ENCODE measurements around the gene SHROOM1. TPM values are rescaled to one million over a fixed set of nuclear protein-coding genes. Genes with fewer than 3 reads are reported as not detected.
"Not testable (repeated sequence)": the region's sequence is repeated elsewhere in the genome, so short reads cannot be mapped to it uniquely, and the experiment has no call there.

Gene SHROOM1
- polyA plus RNA-seq, 6 donors from 2014 or later: 0.26 TPM; not detected in 5

DNA sequence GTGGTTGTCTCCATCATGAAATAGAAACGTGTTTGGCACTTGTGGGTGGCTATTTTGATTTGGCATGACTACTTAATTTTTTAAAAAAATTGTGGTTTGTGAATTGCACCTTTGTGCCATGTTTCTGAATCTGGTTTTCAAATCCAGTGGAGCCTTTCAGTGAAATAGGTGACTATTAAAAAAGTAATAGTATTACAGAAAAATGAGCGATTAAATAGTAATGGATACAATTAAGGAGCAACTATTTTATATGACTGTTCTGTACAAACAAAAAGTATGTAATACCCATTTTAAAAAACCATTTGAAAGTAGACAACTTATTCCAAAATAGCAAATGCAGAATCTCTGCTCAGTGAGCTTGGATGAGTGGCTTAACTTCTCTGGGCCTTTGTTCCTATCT is 14.4 kb downstream of the SHROOM1 start:
- H3K36me3 Mint-ChIP-seq: peaks cover 0 to 4% of the 10 kb centered on the region in 2 donors
- DNase-seq (no peak), ATAC-seq (ENCODE audit: low read depth in 2 of 2) (no peak)
- peaks cover 8 to 34% (median 25%) of the 10 kb centered on the region in 3 donors for H3K4me1 Mint-ChIP-seq
- H3K27me3 Mint-ChIP-seq: peaks cover 24 to 46% (median 36%) of the 10 kb centered on the region in 3 donors
- H3K9me3 Mint-ChIP-seq: no peaks in the 10 kb centered on the region
- no peak overlapping the region for H3K4me3 Mint-ChIP-seq
- no peak overlapping the region for H3K27ac Mint-ChIP-seq

DNA sequence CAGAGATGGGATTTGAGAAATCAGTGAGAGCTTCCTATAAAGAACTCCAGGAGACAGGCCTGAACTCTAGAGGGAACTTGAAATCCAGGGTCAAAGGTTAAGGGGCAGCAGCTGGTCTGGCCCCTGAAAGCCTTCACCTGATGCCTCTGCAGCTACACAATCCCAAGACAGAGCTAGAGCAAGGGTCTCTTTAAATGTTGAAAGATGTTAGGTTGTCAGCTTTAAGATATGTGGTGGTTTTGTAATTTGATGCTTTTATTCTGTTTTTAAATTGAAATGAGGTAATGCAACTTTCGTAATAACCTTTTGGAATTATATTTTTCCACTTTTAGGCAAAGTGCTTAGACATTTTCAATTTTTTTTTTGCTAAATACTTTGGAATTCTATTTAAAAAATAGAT is 15.0 kb downstream of the SHROOM1 start:
- H3K4me3 Mint-ChIP-seq: peak overlapping the region in 6 of 8 donors; percentile 49 to 78 (median 60)
- ATAC-seq (ENCODE audit: low read depth in 2 of 2) (no peak), DNase-seq (no peak)
- peaks cover 27 to 48% (median 41%) of the 10 kb centered on the region in 3 donors for H3K27me3 Mint-ChIP-seq
- H3K4me1 Mint-ChIP-seq: peaks cover 8 to 31% (median 25%) of the 10 kb centered on the region in 3 donors
- peak overlapping the region in 1 of 6 donors; percentile 38 for H3K27ac Mint-ChIP-seq
- peaks cover 0 to 4% of the 10 kb centered on the region in 2 donors for H3K36me3 Mint-ChIP-seq
- no peaks in the 10 kb centered on the region for H3K9me3 Mint-ChIP-seq

DNA sequence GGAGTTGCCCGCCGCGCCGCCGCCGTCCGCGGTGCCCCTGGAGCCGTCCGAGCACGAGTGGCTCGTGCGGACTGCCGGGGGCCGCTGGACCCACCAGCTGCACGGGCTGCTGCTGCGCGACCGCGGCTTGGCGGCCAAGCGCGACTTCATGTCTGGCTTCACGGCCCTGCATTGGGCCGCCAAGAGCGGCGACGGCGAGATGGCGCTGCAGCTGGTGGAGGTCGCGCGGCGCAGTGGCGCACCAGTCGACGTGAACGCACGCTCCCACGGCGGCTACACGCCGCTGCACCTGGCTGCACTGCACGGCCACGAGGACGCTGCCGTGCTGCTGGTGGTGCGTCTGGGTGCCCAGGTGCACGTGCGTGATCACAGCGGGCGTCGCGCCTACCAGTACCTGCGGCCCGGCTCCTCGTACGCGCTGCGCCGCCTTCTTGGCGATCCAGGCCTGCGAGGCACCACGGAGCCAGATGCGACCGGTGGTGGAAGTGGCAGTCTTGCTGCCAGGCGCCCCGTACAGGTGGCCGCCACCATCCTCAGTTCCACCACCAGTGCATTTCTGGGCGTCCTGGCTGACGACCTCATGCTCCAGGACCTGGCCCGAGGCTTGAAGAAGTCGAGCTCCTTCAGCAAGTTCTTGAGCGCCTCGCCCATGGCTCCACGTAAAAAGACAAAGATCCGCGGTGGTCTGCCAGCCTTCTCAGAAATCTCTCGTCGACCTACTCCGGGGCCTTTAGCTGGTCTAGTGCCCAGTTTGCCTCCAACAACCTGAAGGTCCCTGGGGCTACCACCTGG is 15.7 kb downstream of the SHROOM1 start:
- peak in 1 of 2 donors; percentile 2 for ATAC-seq (ENCODE audit: low read depth in 2 of 2)
- Mint-ChIP-seq H3K4me1 (peaks cover 4 to 25% (median 17%) of the 10 kb centered on the region in 3 donors), H3K4me3 (peak overlapping the region in 6 of 8 donors; percentile 49 to 78 (median 60)), H3K36me3 (no peaks in the 10 kb centered on the region), H3K9me3 (peaks cover 0 to under 1% (median 0%) of the 10 kb centered on the region in 7 donors), H3K27ac (no peak overlapping the region), H3K27me3 (peaks cover 27 to 48% (median 42%) of the 10 kb centered on the region in 3 donors)
- DNase-seq: no peak

GRCh38 chr5:132813599-132814502 is 16.6 kb downstream of the SHROOM1 start:
- Mint-ChIP-seq H3K36me3 (no peaks in the 10 kb centered on the region), H3K9me3 (peaks cover 0 to 2% (median 0%) of the 10 kb centered on the region in 7 donors), H3K4me3 (peak overlapping the region in 2 of 8 donors; percentile 32 to 71), H3K4me1 (peaks cover 0 to 20% (median 12%) of the 10 kb centered on the region in 3 donors), H3K27ac (no peak overlapping the region), H3K27me3 (peaks cover 34 to 48% (median 42%) of the 10 kb centered on the region in 3 donors)
- peak; percentile 31 for DNase-seq
- peak; percentile 56 to 59 for ATAC-seq (ENCODE audit: low read depth in 2 of 2)

- DNase-seq (no peak), ATAC-seq (ENCODE audit: low read depth in 2 of 2) (peak; percentile 31 to 36)
- H3K9me3 Mint-ChIP-seq: peaks cover 0 to 2% (median 0%) of the 10 kb centered on the region in 7 donors
- H3K4me1 Mint-ChIP-seq: peaks cover 0 to 20% (median 12%) of the 10 kb centered on the region in 3 donors
- H3K27me3 Mint-ChIP-seq: peaks cover 34 to 46% (median 44%) of the 10 kb centered on the region in 3 donors
- H3K27ac Mint-ChIP-seq: peak within 1 kb of the TSS in 3 of 6 donors; percentile 36 to 90 (median 79)
- no peaks in the 10 kb centered on the region for H3K36me3 Mint-ChIP-seq
- H3K4me3 Mint-ChIP-seq: peak within 1 kb of the TSS; percentile 65 to 91 (median 79)
Observed at GRCh38 chr5:132812781-132813598, 17.5 kb downstream of the SHROOM1 start, which contains the start of gene SOWAHA. Gene SOWAHA, plus strand, starts transcription at chr5:132813302. Its CDS starts 320 bp downstream, at chr5:132813622.

DNA sequence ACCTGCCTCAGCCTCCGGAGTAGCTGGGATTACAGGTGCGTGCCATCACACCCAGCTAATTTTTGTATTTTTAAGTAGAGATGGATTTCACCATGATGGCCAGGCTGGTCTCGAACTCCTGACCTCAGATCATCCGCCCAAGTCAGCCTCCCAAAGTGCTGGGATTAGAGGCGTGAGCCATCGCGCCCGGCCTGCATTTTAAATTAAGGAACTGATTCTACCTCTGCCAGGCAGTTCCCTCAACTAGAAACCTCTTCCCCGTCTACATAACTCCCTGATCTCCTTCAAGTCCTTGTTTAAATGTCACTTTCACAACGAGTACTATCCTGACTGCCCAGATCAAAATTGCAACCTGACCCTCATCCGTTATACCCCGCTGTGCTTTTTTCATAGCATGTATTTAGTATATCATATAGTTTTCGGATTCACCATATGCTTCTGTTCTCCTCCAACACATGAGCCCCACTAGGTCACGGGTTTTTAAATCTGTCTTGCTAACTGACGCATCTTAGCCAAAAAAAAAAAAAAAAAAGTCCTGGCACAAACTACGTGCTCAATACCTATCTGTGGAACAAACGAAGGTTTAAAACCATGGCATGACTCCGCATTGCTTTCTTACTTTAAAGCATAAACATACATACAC is 18.2 kb downstream of the SHROOM1 start:
- peak overlapping the region in 7 of 8 donors; percentile 65 to 91 (median 83) for H3K4me3 Mint-ChIP-seq
- ATAC-seq (ENCODE audit: low read depth in 2 of 2): peak; percentile 19 to 48
- H3K36me3 Mint-ChIP-seq: no peaks in the 10 kb centered on the region
- H3K27me3 Mint-ChIP-seq: peaks cover 39 to 51% (median 44%) of the 10 kb centered on the region in 3 donors
- H3K4me1 Mint-ChIP-seq: peaks cover 0 to 18% (median 12%) of the 10 kb centered on the region in 3 donors
- peak overlapping the region in 3 of 6 donors; percentile 36 to 90 (median 79) for H3K27ac Mint-ChIP-seq
- H3K9me3 Mint-ChIP-seq: peaks cover 0 to 2% (median 0%) of the 10 kb centered on the region in 7 donors
- no peak for DNase-seq

DNA sequence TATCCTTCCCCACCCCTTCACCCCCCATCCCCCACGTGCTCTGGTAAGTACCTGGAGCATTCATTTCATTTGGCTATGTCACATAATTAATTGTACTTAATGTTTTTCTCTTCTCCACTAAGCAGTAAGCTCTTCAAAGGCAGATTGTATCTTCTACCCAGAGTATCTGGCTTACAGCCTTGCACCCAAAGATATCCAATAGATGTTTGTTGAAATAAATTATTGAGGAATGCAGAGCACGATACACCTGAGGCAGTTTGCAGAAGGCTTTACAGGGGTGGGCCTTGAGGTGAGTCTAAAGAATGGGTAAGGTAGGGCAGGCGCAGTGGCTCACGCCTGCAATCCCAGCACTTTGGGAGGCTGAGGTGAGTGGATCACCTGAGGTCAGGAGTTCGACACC is 19.8 kb downstream of the SHROOM1 start:
- Mint-ChIP-seq H3K27ac (no peak overlapping the region), H3K4me1 (peaks cover 0 to 18% (median 12%) of the 10 kb centered on the region in 3 donors), H3K9me3 (peaks cover 0 to 5% (median 0%) of the 10 kb centered on the region in 7 donors), H3K36me3 (no peaks in the 10 kb centered on the region), H3K4me3 (no peak overlapping the region), H3K27me3 (peaks cover 39 to 63% (median 44%) of the 10 kb centered on the region in 3 donors)
- DNase-seq (no peak), ATAC-seq (ENCODE audit: low read depth in 2 of 2) (no peak)

GRCh38 chr5:132808866-132809265 is 21.6 kb downstream of the SHROOM1 start:
- no peak overlapping the region for H3K4me3 Mint-ChIP-seq
- no peaks in the 10 kb centered on the region for H3K36me3 Mint-ChIP-seq
- ATAC-seq (ENCODE audit: low read depth in 2 of 2): no peak
- H3K4me1 Mint-ChIP-seq: peaks cover 5 to 24% (median 20%) of the 10 kb centered on the region in 3 donors
- no peak overlapping the region for H3K27ac Mint-ChIP-seq
- no peak for DNase-seq
- H3K9me3 Mint-ChIP-seq: peaks cover 0 to 8% (median 2%) of the 10 kb centered on the region in 7 donors
- peaks cover 47 to 75% (median 52%) of the 10 kb centered on the region in 3 donors for H3K27me3 Mint-ChIP-seq

DNA sequence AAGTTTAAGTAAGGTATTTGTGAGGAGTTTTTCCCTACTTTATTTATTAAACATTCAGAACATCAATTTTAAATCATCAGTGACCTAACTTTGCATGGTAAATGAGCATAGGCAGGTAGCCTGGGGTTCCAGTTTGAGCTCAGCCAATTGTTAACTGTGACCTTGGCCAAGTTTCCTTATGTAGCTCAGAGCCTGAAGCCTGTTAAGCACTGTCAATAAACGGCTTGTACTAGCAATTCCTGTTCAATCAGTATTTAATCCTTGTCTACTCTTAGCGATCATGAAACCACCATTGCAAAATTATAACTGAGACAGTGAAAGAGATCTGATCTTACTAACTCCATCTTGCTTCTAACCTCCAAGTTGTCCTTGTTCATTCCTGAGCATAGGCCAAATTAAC is 22.0 kb downstream of the SHROOM1 start:
- Mint-ChIP-seq H3K4me3 (no peak overlapping the region), H3K36me3 (no peaks in the 10 kb centered on the region), H3K27me3 (peaks cover 47 to 79% (median 54%) of the 10 kb centered on the region in 3 donors), H3K4me1 (peaks cover 5 to 25% (median 20%) of the 10 kb centered on the region in 3 donors), H3K27ac (no peak overlapping the region), H3K9me3 (peaks cover 0 to 8% (median 2%) of the 10 kb centered on the region in 7 donors)
- no peak for ATAC-seq (ENCODE audit: low read depth in 2 of 2)
- DNase-seq: no peak

DNA sequence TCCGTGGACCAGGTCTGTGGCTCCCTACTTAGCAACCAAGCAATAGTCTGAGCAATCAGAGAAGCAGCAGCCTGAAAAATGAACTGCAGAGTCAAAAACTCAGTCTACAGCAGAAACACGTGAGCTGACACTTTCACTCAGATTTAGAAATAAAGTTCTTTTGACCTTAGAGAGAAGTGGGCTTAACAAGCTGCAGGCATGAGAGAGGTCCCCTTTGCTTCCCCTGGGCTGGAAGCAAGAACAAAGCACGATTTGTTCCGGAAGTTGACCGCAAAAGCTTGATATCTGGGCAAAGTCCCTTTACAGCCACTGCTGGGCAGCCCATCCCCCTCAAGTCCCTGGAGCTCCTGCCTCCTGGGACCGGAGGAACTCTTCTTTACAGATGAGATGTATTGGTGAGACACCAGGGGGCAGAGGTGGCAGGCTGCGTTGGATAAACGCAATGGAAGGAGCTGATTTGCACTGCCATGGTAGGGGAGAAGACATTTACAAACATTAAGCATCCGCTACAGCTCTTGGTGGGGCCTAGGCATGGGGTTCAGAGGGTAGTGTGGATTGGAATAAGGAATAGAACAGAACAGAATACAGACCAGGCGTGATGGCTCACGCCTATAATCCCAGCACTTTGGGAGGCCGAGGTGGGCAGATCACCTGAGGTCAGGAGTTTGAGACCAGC is 23.1 kb downstream of the SHROOM1 start:
- no peak overlapping the region for H3K4me3 Mint-ChIP-seq
- H3K9me3 Mint-ChIP-seq: peaks cover 0 to 8% (median 2%) of the 10 kb centered on the region in 7 donors
- DNase-seq (no peak), ATAC-seq (ENCODE audit: low read depth in 2 of 2) (no peak)
- no peak overlapping the region for H3K27ac Mint-ChIP-seq
- peaks cover 46 to 80% (median 55%) of the 10 kb centered on the region in 3 donors for H3K27me3 Mint-ChIP-seq
- peaks cover 5 to 17% (median 12%) of the 10 kb centered on the region in 3 donors for H3K4me1 Mint-ChIP-seq
- H3K36me3 Mint-ChIP-seq: no peaks in the 10 kb centered on the region

DNA sequence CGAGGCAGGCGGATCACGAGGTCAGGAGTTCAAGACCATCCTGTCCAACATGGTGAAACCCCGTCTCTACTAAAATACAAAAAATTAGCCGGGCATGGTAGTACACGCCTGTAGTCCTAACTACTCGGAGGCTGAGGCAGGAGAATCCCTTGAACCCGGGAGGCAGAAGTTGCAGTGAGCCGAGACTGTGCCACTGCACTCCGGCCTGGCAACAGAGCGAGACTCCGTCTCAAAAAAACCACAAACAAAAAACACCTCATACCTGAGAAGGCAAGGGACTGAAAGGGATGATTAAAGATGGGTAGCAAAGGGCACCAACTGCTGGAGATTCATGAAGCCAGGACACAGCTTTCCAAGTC is 23.7 kb downstream of the SHROOM1 start:
- ATAC-seq (ENCODE audit: low read depth in 2 of 2); H3K4me3 Mint-ChIP-seq; H3K27ac Mint-ChIP-seq; DNase-seq; H3K36me3 Mint-ChIP-seq; H3K9me3 Mint-ChIP-seq: not testable (repeated sequence)
- Mint-ChIP-seq H3K27me3 (peaks cover 46 to 81% (median 55%) of the 10 kb centered on the region in 3 donors), H3K4me1 (peaks cover 5 to 11% (median 8%) of the 10 kb centered on the region in 3 donors)
